ENCODE measurements around the gene ATP7B.

Gene ATP7B

GRCh38 chr13:51970349-51970748, 40.9 kb downstream of the ATP7B start:
- no peak for DNase-seq (ENCODE audit: low read depth)
- TF ChIP-seq, protein P1, sequence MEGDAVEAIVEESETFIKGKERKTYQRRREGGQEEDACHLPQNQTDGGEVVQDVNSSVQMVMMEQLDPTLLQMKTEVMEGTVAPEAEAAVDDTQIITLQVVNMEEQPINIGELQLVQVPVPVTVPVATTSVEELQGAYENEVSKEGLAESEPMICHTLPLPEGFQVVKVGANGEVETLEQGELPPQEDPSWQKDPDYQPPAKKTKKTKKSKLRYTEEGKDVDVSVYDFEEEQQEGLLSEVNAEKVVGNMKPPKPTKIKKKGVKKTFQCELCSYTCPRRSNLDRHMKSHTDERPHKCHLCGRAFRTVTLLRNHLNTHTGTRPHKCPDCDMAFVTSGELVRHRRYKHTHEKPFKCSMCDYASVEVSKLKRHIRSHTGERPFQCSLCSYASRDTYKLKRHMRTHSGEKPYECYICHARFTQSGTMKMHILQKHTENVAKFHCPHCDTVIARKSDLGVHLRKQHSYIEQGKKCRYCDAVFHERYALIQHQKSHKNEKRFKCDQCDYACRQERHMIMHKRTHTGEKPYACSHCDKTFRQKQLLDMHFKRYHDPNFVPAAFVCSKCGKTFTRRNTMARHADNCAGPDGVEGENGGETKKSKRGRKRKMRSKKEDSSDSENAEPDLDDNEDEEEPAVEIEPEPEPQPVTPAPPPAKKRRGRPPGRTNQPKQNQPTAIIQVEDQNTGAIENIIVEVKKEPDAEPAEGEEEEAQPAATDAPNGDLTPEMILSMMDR (IDR thresholded peaks at IDR 0.05; ENCODE audit: low read length, missing control alignments), result no peak
- no peak overlapping the region for H3K4me3 ChIP-seq (replicated peaks; ENCODE audit: low read depth, low read length)

- H3K4me3 ChIP-seq (replicated peaks; ENCODE audit: low read depth, low read length), result no peak overlapping the region
- DNase-seq (ENCODE audit: low read depth), result no peak
- TF ChIP-seq, protein P1 (IDR thresholded peaks at IDR 0.05; ENCODE audit: low read length, missing control alignments), result no peak
Observed at GRCh38 chr13:51967482-51968446, 43.5 kb downstream of the ATP7B start.

GRCh38 chr13:51966186-51966585, 45.1 kb downstream of the ATP7B start:
- H3K4me3 ChIP-seq (replicated peaks; ENCODE audit: low read depth, low read length), result no peak overlapping the region
- DNase-seq (ENCODE audit: low read depth), result no peak
- TF ChIP-seq, protein P1 (IDR thresholded peaks at IDR 0.05; ENCODE audit: low read length, missing control alignments), result no peak

- H3K4me3 ChIP-seq (replicated peaks; ENCODE audit: low read depth, low read length), result no peak overlapping the region
- TF ChIP-seq, protein P1 (IDR thresholded peaks at IDR 0.05; ENCODE audit: low read length, missing control alignments), result no peak
- no peak for DNase-seq (ENCODE audit: low read depth)
Observed at GRCh38 chr13:51961493-51962403, 49.5 kb downstream of the ATP7B start.

GRCh38 chr13:51960766-51961165, 50.5 kb downstream of the ATP7B start:
- H3K4me3 ChIP-seq (replicated peaks; ENCODE audit: low read depth, low read length), result no peak overlapping the region
- DNase-seq (ENCODE audit: low read depth), result no peak
- TF ChIP-seq, protein P1 (IDR thresholded peaks at IDR 0.05; ENCODE audit: low read length, missing control alignments), result no peak

GRCh38 chr13:51959773-51960172, 51.5 kb downstream of the ATP7B start:
- H3K4me3 ChIP-seq (replicated peaks; ENCODE audit: low read depth, low read length), result no peak overlapping the region
- TF ChIP-seq, protein P1 (IDR thresholded peaks at IDR 0.05; ENCODE audit: low read length, missing control alignments), result no peak
- DNase-seq (ENCODE audit: low read depth), result no peak
